ENCODE data around the gene KSR1. TPM values are rescaled to one million over a fixed set of nuclear protein-coding genes. Genes with fewer than 3 reads are reported as not detected.
"Not testable (repeated sequence)": the region's sequence is repeated elsewhere in the genome, so short reads cannot be mapped to it uniquely, and the experiment has no call there.

The KSR1 gene
- total and polyA plus RNA-seq, 2 experiments from 2014 or later: 7.8 to 53.2 TPM

GRCh38 chr17:27463235-27463677 lies 7.0 kb downstream of the KSR1 start:
- H2AFZ ChIP-seq: no peak overlapping the region
- no peak overlapping the region for H3K4me3 ChIP-seq
- peaks cover 69% of the 10 kb centered on the region for H3K4me1 ChIP-seq (ENCODE audit: insufficient read depth)
- peaks cover 6% of the 10 kb centered on the region; the same call in 1 of the 2 replicates for H3F3A ChIP-seq (replicated peaks; ENCODE audit: low read depth)
- H3K4me2 ChIP-seq: no peak overlapping the region
- peaks cover 99% of the 10 kb centered on the region for H3K79me2 ChIP-seq (replicated peaks; ENCODE audit: insufficient read depth)
- H3K36me3 ChIP-seq (ENCODE audit: insufficient read depth): no peaks in the 10 kb centered on the region
- peaks cover 8% of the 10 kb centered on the region for H4K20me1 ChIP-seq (replicated peaks; ENCODE audit: insufficient read depth)
- no peak for ATAC-seq
- no peaks in the 10 kb centered on the region for H3K27me3 ChIP-seq (ENCODE audit: insufficient read depth)
- H3K27me3 Mint-ChIP-seq (ENCODE audit: insufficient read depth, low read depth, poor library complexity): peaks cover 7% of the 10 kb centered on the region
- H3K4me3 Mint-ChIP-seq: no peak overlapping the region
- H3K27ac ChIP-seq (ENCODE audit: low read depth): no peak overlapping the region
- no peak overlapping the region for H3K27ac Mint-ChIP-seq
- DNase-seq (ENCODE audit: low spot score): no peak
- TF ChIP-seq NANOG (IDR thresholded peaks at IDR 0.05; ENCODE audit: borderline replicate concordance): no peak
- H3K4me1 Mint-ChIP-seq: peaks cover 73% of the 10 kb centered on the region
- peaks cover 4% of the 10 kb centered on the region; the same call in 1 of the 3 replicates for H3K36me3 Mint-ChIP-seq (ENCODE audit: low read depth)
- no peaks in the 10 kb centered on the region for H3K9me3 Mint-ChIP-seq
- no peaks in the 10 kb centered on the region for H3K9me2 ChIP-seq (ENCODE audit: insufficient read depth)

DNA sequence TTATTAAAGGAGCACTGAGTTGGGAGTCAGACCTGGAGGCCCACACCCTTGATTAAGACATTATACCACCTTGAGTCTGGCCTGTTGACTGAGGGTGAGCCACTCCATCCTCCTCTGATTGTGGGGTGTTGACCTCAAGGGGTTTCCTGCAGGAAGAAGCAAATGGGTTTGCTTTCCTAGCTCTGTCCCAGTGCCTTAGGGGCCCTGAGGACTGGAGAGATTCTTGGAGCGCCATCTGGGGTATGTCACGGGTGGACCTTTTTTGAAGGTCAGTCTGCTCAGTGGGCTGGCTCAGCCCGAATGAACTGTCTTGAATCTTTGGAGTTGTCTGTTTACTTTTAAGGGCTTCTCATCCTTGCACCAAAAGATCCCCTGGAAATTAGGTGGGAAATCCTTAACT lies 7.8 kb downstream of the KSR1 start:
- not testable (repeated sequence) for H3K27me3 ChIP-seq (ENCODE audit: insufficient read depth); H2AFZ ChIP-seq; H3K4me3 ChIP-seq; H4K20me1 ChIP-seq (replicated peaks; ENCODE audit: insufficient read depth); DNase-seq (ENCODE audit: low spot score); H3K9me2 ChIP-seq (ENCODE audit: insufficient read depth); H3K36me3 ChIP-seq (ENCODE audit: insufficient read depth); H3K27me3 Mint-ChIP-seq (ENCODE audit: insufficient read depth, low read depth, poor library complexity); H3K27ac ChIP-seq (ENCODE audit: low read depth); H3K4me3 Mint-ChIP-seq; H3K36me3 Mint-ChIP-seq (ENCODE audit: low read depth); H3K9me3 Mint-ChIP-seq; H3K27ac Mint-ChIP-seq; H3F3A ChIP-seq (replicated peaks; ENCODE audit: low read depth); ATAC-seq
- TF ChIP-seq, protein P1, sequence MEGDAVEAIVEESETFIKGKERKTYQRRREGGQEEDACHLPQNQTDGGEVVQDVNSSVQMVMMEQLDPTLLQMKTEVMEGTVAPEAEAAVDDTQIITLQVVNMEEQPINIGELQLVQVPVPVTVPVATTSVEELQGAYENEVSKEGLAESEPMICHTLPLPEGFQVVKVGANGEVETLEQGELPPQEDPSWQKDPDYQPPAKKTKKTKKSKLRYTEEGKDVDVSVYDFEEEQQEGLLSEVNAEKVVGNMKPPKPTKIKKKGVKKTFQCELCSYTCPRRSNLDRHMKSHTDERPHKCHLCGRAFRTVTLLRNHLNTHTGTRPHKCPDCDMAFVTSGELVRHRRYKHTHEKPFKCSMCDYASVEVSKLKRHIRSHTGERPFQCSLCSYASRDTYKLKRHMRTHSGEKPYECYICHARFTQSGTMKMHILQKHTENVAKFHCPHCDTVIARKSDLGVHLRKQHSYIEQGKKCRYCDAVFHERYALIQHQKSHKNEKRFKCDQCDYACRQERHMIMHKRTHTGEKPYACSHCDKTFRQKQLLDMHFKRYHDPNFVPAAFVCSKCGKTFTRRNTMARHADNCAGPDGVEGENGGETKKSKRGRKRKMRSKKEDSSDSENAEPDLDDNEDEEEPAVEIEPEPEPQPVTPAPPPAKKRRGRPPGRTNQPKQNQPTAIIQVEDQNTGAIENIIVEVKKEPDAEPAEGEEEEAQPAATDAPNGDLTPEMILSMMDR (conservative IDR thresholded peaks at IDR 0.05; ENCODE audit: low read depth in 2 of 2): peak in 1 of 2 experiments; percentile 15; a peak in 1 of 4 replicates
- peaks cover 69% of the 10 kb centered on the region for H3K4me1 ChIP-seq (ENCODE audit: insufficient read depth)
- H3K4me1 Mint-ChIP-seq: peaks cover 72% of the 10 kb centered on the region
- H3K79me2 ChIP-seq (replicated peaks; ENCODE audit: insufficient read depth): peaks cover 99% of the 10 kb centered on the region
- peak overlapping the region; percentile 60; the same call in 1 of the 2 replicates for H3K4me2 ChIP-seq

DNA sequence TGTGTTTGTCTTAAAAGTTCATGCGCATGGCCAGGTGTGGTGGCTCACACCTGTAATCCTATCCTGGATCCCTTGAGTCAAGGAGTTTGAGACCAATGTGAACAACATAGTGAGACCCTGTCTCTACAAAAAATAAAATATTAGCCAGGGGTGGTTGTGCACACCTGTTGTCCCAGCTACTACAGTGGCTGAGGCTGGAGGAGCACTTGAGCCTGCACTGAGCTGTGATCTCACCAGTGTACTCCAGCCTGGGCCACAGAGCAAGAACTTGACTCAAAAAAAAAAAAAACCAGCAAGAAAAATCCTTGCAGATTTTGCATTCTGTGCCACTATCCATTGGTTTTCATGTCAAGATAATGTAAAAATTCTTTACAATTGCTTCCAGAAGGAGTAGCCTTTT lies 8.2 kb downstream of the KSR1 start:
- H2AFZ ChIP-seq: no peak overlapping the region
- peaks cover 2% of the 10 kb centered on the region for H3K27me3 Mint-ChIP-seq (ENCODE audit: insufficient read depth, low read depth, poor library complexity)
- peaks cover 6% of the 10 kb centered on the region; the same call in 1 of the 2 replicates for H3F3A ChIP-seq (replicated peaks; ENCODE audit: low read depth)
- H3K79me2 ChIP-seq (replicated peaks; ENCODE audit: insufficient read depth): peaks cover 99% of the 10 kb centered on the region
- peaks cover 72% of the 10 kb centered on the region for H3K4me1 Mint-ChIP-seq
- H3K27me3 ChIP-seq (ENCODE audit: insufficient read depth): no peaks in the 10 kb centered on the region
- H4K20me1 ChIP-seq (replicated peaks; ENCODE audit: insufficient read depth): peaks cover 3% of the 10 kb centered on the region
- H3K27ac ChIP-seq (ENCODE audit: low read depth): no peak overlapping the region
- H3K4me3 ChIP-seq: no peak overlapping the region
- peaks cover 69% of the 10 kb centered on the region for H3K4me1 ChIP-seq (ENCODE audit: insufficient read depth)
- H3K27ac Mint-ChIP-seq: no peak overlapping the region
- H3K4me2 ChIP-seq: peak overlapping the region; percentile 60; the same call in 1 of the 2 replicates
- H3K4me3 Mint-ChIP-seq: no peak overlapping the region
- H3K36me3 Mint-ChIP-seq (ENCODE audit: low read depth): peaks cover 4% of the 10 kb centered on the region; the same call in 1 of the 3 replicates
- no peaks in the 10 kb centered on the region for H3K9me2 ChIP-seq (ENCODE audit: insufficient read depth)
- no peaks in the 10 kb centered on the region for H3K36me3 ChIP-seq (ENCODE audit: insufficient read depth)
- no peak for ATAC-seq
- H3K9me3 Mint-ChIP-seq: no peaks in the 10 kb centered on the region
- no peak for DNase-seq (ENCODE audit: low spot score)
- TF ChIP-seq ZNF331 (CRISPR knock-in tag; IDR thresholded peaks at IDR 0.05; ENCODE audit: low read depth) (no peak), EZH2 (IDR thresholded peaks at IDR 0.05; ENCODE audit: low read depth, unreplicated experiment) (no peak), NANOG (IDR thresholded peaks at IDR 0.05; ENCODE audit: borderline replicate concordance) (no peak)
- TF ChIP-seq, protein P1 (conservative IDR thresholded peaks at IDR 0.05; ENCODE audit: low read depth in 2 of 2): no peak
- TF ChIP-seq, protein P2, sequence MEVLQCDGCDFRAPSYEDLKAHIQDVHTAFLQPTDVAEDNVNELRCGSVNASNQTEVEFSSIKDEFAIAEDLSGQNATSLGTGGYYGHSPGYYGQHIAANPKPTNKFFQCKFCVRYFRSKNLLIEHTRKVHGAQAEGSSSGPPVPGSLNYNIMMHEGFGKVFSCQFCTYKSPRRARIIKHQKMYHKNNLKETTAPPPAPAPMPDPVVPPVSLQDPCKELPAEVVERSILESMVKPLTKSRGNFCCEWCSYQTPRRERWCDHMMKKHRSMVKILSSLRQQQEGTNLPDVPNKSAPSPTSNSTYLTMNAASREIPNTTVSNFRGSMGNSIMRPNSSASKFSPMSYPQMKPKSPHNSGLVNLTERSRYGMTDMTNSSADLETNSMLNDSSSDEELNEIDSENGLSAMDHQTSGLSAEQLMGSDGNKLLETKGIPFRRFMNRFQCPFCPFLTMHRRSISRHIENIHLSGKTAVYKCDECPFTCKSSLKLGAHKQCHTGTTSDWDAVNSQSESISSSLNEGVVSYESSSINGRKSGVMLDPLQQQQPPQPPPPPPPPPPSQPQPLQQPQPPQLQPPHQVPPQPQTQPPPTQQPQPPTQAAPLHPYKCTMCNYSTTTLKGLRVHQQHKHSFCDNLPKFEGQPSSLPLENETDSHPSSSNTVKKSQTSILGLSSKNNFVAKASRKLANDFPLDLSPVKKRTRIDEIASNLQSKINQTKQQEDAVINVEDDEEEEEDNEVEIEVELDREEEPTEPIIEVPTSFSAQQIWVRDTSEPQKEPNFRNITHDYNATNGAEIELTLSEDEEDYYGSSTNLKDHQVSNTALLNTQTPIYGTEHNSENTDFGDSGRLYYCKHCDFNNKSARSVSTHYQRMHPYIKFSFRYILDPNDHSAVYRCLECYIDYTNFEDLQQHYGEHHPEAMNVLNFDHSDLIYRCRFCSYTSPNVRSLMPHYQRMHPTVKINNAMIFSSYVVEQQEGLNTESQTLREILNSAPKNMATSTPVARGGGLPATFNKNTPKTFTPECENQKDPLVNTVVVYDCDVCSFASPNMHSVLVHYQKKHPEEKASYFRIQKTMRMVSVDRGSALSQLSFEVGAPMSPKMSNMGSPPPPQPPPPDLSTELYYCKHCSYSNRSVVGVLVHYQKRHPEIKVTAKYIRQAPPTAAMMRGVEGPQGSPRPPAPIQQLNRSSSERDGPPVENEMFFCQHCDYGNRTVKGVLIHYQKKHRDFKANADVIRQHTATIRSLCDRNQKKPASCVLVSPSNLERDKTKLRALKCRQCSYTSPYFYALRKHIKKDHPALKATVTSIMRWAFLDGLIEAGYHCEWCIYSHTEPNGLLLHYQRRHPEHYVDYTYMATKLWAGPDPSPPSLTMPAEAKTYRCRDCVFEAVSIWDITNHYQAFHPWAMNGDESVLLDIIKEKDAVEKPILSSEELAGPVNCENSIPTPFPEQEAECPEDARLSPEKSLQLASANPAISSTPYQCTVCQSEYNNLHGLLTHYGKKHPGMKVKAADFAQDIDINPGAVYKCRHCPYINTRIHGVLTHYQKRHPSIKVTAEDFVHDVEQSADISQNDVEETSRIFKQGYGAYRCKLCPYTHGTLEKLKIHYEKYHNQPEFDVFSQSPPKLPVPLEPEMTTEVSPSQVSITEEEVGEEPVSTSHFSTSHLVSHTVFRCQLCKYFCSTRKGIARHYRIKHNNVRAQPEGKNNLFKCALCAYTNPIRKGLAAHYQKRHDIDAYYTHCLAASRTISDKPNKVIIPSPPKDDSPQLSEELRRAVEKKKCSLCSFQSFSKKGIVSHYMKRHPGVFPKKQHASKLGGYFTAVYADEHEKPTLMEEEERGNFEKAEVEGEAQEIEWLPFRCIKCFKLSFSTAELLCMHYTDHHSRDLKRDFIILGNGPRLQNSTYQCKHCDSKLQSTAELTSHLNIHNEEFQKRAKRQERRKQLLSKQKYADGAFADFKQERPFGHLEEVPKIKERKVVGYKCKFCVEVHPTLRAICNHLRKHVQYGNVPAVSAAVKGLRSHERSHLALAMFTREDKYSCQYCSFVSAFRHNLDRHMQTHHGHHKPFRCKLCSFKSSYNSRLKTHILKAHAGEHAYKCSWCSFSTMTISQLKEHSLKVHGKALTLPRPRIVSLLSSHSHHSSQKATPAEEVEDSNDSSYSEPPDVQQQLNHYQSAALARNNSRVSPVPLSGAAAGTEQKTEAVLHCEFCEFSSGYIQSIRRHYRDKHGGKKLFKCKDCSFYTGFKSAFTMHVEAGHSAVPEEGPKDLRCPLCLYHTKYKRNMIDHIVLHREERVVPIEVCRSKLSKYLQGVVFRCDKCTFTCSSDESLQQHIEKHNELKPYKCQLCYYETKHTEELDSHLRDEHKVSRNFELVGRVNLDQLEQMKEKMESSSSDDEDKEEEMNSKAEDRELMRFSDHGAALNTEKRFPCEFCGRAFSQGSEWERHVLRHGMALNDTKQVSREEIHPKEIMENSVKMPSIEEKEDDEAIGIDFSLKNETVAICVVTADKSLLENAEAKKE (CRISPR knock-in tag; IDR thresholded peaks at IDR 0.05): no peak
